Left kidney (tissue), 2 donors: ENCODE measurements around the gene ZNF341. TPM values are rescaled to one million over a fixed set of nuclear protein-coding genes. Genes with fewer than 3 reads are reported as not detected.
"Not testable (repeated sequence)": the region's sequence is repeated elsewhere in the genome, so short reads cannot be mapped to it uniquely, and the experiment has no call there.

ENCODE experiments used
- DNase-seq: peaks from one replicate; pipeline ENCODE4 v3.0.0-alpha.2; 2013
- polyA plus RNA-seq: library from polyadenylated mRNA; unstranded; fragments of 120-200 nt; gene quantifications from one replicate; pipeline ENCODE4 v1.2.1, GENCODE V29; 2013; ENCODE audit not compliant: insufficient read length

ZNF341 gene
- polyA plus RNA-seq, 1 donor, result 3.0 TPM

DNA sequence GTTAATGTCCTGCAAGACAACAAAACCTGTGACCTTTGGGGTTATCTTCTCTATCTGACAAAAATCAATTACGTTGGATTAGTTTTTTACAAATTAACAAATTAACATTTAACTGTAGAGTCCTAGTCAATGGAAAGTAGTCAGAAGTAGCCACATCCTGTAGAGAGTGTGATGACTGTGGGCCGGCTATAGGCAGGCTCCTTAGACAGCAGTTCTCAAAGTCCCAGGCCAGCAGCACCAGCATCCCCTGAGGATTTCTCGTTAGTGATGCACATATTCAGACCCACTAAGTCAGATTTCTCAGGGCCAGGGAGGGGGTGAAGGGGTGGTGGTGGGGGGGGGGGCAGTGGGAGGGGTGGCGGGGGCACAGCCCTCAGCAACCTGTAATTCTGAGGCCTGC is 37.2 kb downstream of the ZNF341 start:
- no peak for DNase-seq

DNA sequence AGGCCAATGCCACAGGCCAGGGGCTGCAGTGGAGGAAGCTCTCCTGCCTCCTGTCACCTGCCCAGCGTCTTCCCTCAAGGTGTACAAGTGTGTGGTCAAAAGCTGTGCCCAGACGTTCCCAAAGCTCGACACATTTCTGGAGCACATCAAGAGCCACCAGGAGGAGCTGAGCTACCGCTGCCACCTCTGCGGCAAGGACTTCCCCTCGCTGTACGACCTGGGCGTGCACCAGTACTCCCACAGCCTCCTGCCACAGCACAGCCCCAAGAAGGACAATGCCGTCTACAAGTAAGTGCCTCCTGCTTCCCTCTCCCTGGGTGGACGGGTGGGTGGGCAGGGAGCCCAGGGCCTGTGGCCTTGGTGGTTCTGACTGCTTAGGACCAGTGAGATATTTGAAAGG is 38.2 kb downstream of the ZNF341 start:
- DNase-seq, result no peak

DNA sequence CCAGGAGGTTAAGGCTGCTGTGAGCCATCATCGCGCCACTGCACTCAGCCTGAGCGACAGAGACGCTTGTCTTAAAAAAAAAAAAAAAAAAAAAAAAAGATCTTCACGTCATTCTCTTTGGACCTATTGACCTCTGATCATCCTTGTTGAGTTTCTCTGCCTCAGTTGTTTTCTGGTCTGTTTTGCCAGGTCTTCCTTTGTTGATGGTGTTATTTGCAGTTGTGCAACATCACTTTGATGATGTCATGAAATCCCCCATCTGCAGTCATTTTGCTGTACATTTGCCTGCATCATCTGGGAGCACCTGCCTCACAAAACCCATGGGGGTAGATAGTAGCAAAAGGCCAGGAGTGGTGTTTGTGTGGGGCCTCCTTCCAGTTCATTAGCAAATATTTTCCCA is 40.1 kb downstream of the ZNF341 start:
- DNase-seq, result no peak

DNA sequence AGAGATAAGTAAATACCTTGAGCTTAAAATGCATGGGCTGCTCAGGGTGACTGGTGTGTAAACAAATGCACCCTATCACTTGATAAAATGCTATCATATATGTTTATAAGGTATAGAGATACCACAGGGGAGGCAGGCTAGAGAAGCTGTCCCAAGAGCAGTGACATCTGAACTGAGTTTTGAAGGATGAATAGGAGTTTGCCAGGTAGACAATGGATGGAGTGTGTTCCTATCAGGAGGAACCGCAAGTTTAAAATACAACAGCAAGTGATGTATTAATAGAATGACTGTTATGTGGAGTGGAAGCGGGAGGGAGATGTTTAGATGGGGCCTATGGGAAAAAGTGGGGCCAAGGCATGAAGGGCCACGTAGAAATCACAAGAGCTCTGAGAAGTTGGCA is 40.6 kb downstream of the ZNF341 start:
- no peak for DNase-seq

DNA sequence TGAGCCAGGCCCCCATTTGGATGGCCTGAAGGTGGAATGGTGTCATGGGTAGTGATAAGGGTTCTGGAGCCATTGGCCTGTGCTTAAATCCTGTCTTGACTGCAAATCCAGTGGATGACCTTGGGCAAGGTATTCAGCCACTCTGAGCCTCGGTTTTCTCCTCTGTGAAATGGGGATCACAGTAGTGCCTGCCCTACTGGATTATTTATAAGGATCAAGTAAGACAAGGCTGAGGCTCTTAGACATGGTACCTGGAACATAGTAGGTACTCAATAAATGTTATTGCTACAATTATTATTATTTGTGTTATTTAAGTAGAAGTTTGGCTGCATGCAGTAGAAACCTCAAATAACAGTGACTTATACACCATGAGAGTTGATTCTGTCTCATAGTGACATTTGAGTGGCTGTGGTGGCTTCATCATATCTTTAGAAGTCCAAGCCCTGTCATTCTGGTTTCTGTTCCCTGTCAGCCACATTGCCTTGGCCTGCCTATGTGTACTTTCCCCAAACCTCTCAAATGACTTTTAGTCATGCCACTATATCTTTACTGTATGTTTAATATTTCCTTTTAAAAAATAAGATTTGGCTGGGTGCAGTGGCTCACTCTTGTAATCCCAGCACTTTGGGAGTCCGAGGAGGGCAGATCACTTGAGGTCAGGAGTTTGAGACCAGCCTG is 41.8 kb downstream of the ZNF341 start:
- DNase-seq, result no peak

DNA sequence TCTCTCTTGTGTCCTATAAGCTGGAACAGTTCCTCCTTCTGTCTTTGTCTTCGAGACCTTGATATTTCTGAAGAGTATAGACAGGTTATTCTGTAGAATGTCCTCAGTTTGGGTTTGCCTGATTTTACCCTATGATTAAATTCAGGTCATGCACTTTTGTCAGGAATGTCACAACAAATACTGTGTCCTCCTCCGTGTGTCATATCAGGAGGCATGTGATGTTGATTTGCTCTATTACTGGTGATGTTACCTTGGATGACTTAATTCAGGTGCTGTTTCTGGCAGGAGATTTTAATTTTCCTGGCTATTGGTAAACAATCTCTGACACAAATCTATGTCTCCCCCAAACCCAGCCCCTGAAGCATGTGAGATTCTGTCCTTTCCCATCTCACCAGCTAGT is 46.0 kb downstream of the ZNF341 start:
- DNase-seq, result no peak

DNA sequence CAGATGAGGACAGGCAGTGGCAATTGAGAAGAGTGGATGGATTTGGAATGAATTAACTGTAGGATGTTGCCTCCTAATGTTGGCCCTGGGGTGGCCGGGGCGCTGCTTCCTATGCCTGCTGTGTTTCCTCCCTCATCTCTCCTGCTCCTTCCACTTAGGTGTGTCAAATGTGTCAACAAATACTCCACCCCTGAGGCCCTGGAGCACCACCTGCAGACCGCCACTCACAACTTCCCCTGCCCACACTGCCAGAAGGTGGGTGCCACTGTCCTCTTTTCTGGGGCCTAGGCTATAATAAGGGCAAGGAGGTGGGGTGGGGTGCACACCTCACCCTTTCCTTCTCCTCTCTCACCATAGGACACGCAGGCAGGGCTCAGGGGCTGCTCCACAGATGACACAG is 49.3 kb downstream of the ZNF341 start:
- no peak for DNase-seq

DNA sequence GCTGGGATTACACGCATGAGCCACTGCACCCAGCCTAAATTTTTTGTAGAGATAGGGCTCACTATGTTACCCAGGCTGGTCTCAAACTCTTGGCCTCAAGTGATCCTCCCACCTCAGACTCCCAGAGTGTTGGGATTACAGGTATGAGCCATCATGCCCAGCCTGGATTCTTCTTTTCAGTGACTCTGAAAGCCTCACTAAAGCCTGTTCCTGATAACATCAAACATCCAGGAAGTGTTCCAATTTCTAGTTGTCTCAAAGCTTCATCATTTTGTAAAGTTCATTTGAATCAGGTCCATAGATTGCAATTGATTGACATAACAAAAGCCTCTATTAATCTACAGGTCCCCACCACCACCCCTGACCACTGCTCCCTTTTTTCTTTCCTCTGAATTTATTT is 50.1 kb downstream of the ZNF341 start:
- no peak for DNase-seq

DNA sequence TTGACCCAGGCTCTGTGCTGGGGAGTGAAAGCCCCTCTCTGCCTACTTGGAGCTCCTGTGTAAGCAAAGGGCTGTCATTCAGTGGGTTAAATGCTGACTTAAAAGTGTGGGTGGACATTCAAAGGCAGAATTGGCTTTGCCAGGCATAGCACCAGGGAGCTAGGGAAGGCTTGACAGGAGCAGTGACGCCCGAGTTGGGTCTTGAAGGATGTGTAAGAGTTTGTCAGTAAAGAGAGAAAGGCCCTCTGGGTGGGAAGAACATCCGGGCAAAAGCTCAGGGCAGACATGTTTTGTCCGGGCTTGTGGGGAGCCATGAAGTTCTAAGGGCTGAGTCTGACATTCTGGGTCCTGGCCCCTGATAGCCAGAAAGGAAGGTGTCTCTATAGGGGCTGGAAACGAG is 51.5 kb downstream of the ZNF341 start:
- DNase-seq, result no peak

DNA sequence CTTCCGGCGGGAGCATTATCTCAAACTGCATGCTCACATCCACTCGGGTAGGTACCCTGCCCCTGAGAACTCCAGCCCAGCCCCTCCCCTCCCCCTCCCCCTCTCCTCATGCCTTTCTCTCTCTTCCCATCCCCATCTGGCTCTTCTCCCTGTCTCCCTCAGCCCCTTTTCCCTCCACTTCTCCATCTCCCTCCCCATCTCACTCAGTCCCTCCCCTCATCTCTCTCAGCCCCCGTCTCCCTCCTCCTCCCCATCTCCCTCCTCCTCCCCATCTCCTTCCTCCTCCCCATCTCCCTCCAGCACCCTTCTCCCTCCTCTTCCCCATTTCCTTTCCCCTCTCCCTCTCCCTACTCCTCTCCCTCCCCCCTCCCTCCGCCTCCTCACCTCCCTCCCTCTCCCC is 52.0 kb downstream of the ZNF341 start:
- DNase-seq, result no peak

DNA sequence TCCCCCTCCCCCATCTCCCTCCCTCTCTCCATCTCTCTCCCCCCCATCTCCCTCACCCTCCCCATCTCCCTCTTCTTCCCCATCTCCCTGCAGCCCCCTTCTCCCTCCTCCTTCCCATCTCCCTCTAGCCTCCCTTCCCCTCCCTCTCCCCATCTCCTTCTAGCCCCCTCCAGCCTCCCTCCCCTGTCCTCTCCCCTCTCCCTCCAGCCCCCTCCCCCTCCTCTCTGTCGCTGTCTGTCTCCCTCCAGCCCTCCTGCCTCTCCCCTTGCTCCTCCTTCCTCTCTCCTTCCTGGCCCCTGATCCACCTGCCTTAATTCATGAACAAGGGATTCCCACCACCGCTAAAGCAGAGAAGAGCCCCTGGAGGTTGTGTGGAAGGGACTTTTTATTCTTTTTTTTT is 52.4 kb downstream of the ZNF341 start:
- DNase-seq, result no peak

DNA sequence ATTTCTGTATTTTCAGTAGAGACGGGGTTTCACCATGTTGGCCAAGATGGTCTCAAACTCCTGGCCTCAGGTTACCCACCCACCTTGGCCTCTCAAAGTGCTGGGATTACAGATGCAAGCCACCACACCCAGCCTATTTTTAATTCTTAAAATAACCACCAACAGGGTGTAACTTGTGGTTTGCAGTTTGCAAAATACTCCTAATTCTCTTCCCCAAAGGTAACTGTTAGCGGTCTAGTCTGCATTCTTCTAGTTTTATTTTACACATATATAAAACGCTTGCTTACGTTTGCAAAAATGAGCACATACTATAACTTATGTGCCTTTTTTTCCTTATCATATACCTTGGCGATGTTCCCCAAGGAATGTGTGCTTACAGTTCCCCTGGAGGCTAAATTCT is 53.7 kb downstream of the ZNF341 start:
- DNase-seq, result no peak

DNA sequence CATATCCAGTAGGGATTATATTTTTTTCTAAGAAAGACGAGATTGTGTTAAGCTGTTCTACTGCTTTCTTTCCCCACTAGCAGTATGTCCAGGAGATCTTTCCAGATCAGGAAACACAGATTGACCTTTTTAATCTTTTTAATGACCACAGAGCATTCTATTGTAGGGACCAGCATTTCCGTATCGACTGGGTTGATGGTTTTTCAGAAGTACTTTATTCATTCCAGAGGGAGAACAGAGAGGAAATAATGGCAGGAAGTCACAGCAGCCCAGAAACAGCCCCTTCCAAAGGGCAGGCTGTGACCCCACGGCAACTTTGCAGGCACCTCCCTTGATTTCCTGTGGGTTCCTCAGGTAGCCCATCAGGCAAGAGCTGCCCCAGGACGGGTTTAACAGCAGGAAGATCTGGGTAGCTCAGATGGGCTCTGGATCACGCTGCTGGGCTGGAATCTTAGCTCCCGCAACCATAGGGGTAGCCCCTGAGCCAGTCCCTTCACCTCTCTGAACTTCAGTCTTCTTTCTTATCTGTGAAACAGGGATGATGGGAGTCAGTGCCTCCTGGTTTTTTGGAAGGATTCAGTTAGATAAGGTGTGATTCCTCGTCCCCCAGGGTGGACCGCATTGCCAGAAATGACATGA is 55.6 kb downstream of the ZNF341 start:
- DNase-seq, result no peak

DNA sequence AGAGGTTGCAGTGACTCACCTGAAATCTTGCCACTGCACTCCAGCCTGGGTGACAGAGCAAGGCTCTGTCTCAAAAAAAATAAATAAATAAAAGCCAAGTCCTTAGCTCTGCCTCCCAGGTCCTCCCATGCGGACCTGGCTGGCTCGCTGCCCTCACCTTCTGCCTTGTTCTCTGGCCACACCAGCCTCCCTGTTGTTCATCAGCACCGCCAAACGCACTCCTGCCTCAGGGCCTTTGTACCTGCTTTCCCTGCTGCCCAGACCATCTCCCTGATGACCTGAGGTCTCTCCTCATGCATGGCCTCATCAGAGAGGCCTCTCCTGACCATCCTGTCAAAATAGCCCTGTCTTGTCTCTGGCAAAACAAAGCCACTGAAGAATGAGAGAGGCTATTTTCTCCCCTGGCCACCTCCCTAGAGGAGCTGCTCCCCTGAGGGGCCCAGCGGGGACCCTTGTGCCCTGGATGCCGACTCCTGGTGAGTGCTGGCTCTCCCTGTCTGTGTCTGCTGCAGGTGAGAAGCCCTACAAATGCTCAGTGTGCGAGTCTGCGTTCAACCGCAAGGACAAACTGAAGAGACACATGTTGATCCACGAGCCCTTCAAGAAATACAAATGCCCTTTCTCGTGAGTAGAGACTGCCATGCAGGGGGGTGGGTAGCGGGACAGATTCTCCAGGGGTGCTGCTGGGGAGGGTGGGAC is 56.7 kb downstream of the ZNF341 start:
- DNase-seq, result no peak

DNA sequence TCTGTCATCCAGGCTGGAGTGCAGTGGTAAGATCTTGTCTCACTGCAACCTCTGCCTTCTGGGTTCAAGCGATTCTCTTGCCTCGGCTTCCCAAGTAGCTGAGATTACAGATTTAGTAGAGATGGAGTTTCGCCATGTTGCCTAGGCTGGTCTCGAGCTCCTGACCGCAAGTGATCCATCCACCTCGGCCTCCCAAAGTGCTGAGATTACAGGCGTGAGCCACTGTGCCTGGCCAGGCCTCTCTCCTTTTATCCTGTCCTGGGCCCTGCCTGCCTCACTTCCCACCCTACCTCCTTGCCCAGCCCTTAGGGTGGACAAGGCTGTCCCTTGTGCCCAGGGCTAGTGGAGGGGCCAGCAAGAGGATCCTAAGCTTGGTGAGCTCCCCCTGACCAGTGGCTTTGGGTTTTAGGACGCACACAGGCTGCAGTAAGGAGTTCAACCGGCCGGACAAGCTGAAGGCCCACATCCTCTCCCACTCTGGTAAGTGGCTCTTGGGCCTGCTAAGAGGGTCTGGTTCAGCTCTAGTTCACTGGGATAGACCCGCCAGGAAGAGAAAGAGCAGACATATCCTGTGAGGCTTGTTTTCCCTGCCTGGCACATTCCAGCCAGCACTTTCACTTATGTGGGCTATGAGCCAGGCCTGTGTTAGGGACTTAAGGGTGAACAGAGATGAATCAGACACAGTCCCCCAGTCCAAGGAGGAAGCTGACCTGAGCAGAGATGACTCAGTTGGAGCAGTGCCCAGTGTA is 57.5 kb downstream of the ZNF341 start:
- DNase-seq, result peak; percentile 15

DNA sequence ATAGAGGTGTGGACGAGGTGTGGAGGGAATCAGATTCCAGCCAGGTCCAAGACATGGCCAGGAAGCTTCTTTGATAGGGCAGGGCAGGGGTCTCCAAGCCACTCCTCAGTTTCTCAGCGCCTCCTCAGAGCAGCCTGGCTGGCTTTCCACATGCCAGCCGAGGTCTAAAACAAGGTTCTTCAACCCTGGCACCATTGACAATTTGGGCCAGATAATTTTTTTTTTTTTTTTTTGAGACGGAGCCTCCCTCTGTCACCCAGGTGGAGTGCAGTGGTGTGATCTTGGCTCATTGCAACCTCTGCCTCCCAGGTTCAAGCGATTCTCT is 58.0 kb downstream of the ZNF341 start:
- no peak for DNase-seq

DNA sequence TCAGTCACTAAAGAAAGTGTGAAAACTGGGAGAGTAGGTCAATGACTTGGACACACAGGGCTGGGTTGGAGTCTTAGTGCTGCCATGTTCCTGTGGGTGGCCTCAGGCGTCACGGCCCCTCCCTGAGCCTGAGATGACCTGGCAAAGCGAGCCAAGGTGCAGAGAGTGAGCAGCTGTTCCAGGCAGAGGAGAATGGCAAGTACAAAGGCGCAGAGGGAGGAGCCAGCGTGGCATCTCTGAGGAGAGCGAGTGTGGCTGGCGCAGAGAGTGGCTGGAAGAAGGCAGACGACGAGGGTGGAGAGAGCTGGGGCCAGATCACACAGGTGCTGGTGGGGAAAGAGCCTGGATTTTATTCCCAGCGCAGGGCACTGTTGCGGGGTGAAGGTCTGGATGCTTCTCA is 58.8 kb downstream of the ZNF341 start:
- no peak for DNase-seq

DNA sequence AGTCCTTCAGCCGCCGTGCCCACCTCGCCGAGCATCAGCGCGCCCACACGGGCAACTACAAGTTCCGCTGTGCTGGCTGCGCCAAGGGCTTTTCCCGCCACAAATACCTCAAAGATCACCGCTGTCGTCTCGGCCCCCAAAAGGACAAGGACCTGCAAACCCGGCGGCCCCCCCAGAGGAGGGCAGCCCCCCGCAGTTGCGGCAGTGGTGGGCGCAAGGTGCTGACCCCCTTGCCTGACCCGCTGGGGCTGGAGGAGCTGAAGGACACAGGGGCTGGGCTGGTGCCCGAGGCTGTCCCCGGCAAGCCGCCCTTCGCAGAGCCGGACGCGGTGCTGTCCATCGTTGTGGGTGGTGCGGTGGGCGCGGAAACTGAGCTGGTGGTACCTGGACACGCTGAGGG is 59.2 kb downstream of the ZNF341 start:
- no peak for DNase-seq

DNA sequence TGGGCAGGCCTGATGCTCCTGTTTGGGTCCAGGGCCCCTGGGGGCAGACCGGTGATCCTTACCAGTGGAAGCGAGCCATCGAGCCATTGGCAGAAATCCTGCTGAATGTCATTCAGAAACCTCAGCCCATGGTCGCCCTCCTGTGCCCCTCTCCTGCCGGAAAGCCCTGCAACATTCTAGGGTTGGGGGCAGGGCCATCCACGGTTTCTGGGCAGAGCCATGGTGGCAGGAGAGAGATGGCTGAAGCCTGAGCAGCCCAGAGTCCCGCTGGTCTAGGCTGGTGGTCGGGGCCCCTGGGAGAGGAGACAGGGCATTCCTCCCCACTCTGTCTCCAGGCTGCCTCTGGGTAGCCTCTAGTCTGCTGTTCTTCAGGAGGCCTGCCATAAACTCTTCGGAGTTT is 59.7 kb downstream of the ZNF341 start:
- no peak for DNase-seq

DNA sequence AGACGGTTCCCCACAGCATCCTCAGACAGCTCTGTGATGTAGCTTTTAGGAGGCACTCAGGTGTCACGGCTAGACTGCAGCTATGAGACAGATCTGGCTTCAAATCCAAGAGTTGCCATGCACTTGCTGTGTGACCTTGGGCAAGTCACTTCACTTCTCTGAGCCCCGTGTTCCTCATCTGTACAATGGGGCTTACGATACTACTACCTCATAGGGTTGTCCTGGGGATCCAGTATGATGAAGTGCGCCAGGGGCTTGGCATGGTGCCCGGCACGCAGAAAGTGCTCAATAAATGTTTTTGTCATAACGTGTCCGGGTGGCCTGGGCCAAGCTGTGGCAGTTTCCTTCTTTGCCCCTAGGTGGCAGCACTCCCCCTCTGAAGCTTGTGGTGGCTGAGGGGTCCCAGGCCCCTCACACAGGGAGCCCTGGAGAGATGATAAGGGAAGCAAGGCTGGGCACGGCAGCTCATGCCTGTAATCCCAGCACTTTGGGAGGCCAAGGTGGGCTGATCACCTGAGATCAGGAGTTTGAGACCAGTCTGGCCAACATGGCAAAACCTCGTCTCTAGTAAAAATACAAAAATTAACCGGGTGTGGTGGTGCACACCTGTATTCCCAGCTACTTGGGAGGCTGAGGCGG is 60.3 kb downstream of the ZNF341 start:
- peak; percentile 11 for DNase-seq

DNA sequence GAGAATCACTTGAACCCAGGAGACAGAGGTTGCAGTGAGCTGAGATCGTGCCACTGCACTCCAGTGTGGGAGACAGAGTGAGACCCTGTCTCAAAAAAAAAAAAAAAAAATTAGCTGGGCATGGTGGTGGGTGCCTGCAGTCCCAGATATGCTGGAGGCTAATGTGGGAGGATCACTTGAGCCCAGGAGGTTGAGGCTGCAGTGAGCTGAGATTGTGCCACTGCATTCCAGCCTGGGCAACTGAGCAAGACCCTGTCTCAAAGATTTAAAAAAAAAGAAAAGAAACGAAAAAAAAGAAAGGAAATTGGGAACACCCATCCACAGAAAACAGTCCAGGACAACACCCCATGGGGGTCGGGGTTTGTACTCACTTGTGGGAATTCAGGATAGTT is 60.8 kb downstream of the ZNF341 start:
- DNase-seq, result not testable (repeated sequence)
